Breast epithelium (tissue), 3 donors: ENCODE measurements around the gene TRIM65.

Experiments used
- CTCF ChIP-seq, 3 donors: fragments of 450-650 bp; IDR thresholded peaks; one replicate each; pipeline ENCODE4 v1.5.1; 2016 to 2017; ENCODE audit warnings: antibody characterized with exemption in 3 of 3, mild to moderate bottlenecking in 3 of 3, moderate library complexity in 3 of 3
- POLR2A ChIP-seq: fragments of 450-650 bp; IDR thresholded peaks from one replicate; pipeline ENCODE4 v1.6.1; 2016; ENCODE audit warnings: antibody characterized with exemption, mild to moderate bottlenecking, moderate library complexity
- POLR2AphosphoS5 ChIP-seq, 3 donors: sonication (generic); formaldehyde crosslinking; IDR thresholded peaks; one replicate each; pipeline ENCODE4 v1.6.1; 2017; ENCODE audit warnings: antibody characterized with exemption in 3 of 3

GRCh38 chr17:75937652-75938051 lies 40.9 kb upstream of the TRIM65 start:
- TF ChIP-seq CTCF (IDR thresholded peaks at IDR 0.05) (no peak), POLR2A (no peak), POLR2AphosphoS5 (IDR thresholded peaks at IDR 0.05) (no peak)
